HG03469 (cell line): ENCODE data around the gene TXNRD2.
A peak's percentile ranks its signal among the peaks of the same experiment; 100 is the strongest.

Source experiments
- ATAC-seq: cut with Tn5 transposase; IDR thresholded peaks from one replicate; pipeline ENCODE4 v1.9.1; 2021; ENCODE audit warnings: mild to moderate bottlenecking, moderate library complexity, moderate number of reproducible peaks; ENCODE audit not compliant: unreplicated experiment

TXNRD2 gene

DNA sequence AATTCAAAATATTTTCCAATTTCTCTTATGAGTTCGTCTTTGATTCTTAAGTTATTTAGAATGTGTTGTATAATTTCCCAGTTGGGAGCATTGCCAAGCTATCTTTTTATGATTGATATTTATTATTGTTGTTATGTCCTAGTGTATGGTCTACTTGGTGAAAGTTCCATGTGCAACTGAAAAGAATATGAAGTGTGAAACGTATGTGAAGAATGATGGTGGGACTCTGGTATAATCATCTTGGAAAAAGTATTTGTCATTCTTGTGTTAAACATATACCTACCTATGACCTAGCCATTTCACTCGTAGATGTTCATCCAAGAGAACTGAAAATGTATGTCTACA lies 75.0 kb downstream of the TXNRD2 start:
- no peak for ATAC-seq

DNA sequence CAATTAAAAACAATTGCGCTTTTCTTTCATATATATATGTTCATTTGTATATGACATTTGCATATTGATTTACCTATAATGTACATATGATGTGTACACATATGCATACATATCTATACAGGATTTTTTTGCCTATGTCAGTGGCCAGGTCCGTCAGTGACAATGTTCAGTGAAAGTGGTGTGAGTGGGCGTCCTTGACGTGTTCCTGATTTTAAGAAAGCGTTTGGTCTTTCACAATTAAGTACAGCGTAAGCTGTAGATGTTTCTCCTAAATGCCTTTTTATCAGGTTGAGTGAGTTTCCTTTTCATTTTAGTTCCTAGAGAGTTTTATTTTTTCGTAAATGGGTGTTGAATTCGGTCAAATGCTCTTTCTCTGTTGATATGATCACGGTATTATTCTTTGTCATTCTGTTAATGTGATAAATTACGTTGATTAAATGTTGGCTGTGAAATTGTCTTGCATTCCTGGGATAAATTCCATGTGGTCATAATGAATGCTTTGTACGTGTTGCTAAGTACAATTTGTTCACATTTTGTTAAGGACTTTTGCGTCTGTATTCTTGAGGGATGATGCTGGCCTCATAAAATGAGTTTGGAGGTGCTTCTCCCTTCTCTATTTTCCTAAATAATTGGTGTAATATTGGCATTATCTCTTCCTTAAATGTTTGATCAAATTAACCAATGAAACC lies 76.3 kb downstream of the TXNRD2 start:
- no peak for ATAC-seq

DNA sequence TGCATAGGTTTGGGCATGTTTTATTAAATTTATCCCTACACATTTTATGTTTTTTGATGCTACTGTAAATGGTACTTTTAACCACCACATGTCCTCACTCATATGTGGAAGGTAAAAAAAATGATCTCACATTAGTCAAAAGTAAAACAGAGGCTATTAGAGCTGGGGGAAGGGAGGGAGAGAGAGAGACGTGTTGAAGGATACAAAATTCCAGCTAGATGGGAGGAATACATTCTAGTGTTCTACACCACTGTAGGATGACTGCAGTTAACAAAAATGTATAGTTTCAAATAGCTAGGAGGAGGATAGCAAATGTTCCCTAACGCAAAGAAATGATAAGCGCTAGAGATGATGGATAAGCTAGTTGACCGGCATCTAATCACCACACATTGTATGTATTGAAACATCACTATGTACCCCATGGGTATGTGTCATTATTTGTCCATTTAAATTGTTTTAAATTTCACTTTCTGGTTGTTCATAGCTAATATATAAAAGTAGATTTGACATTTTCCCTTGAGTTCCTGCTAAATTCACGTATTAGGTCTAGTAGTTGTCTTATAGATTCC lies 77.0 kb downstream of the TXNRD2 start:
- no peak for ATAC-seq

DNA sequence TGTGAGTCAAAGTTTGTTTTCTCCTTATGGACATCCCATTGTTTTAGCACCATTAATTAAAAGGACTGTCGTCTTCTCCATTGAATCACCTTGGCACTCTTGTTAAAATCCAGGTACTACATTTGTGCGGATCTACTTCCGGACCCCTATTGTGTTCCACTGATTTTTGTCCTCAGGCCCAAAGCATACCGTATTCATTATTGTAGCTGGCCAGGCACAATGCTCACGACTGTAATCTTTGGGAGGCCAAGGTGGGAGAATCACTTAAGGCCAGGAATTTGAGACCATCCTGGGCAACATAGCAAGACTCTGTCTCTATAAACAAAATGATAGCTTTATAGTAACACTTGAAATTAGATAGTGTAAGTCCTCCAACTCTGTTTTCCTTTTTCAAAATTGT lies 78.0 kb downstream of the TXNRD2 start:
- no peak for ATAC-seq

DNA sequence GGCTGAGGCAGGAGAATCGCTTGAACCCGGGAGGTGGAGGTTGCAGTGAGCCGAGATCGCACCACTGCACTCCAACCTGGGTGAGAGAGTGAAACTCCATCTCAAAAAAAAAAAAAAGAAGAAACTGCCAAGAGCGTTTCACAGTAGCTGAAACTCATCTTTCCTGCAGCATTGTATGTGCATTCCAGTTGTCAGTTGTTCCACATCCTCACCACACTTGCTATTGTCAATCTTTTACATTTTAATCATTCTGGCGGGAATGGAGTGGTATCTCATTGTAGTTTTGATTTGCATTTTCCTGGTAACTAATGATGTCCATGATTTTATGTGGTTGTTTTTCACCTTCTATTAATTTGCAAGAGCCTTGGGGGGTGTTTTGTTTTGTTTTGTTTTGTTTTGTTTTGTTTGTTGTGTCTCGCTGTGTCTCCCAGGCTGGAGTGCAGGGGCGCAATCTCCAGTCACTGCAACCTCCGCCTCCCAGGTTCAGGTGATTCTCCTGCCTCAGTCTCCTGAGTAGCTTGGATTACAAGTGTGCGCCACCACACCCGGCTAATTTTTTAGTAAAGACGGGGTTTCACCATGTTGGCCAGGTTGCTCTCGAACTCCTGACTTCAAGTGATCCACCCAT lies 78.9 kb downstream of the TXNRD2 start:
- ATAC-seq, result no peak

DNA sequence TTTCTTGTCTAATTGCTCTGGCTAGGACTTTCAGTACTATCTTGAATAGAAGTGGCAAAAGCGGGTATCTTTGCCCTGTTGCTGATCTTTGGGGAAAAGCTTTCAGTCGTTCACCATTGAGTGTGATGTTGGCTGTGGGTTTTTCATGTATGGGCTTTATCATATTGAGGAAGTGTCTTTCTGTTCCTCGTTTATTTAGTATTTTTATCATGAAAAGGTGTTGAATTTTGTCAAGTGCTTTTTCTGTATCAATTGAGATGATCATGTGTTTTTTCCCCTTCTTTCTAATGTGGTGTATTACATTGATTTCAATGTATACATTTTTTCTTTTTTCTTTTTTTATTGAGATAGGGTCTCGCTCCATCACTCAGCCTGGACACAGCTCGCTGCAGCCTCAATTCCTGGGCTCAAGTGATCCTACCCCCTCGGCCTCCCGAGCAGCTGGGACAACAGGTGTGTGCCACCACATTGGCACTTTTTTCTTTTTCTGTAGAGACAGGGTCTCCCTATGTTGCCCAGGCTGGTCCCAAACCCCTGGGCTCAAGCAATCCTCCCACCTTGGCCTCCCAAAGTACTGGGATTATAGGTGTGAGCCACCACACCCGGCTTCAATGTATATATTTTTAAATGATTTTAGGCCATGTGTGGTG lies 81.6 kb downstream of the TXNRD2 start:
- no peak for ATAC-seq

DNA sequence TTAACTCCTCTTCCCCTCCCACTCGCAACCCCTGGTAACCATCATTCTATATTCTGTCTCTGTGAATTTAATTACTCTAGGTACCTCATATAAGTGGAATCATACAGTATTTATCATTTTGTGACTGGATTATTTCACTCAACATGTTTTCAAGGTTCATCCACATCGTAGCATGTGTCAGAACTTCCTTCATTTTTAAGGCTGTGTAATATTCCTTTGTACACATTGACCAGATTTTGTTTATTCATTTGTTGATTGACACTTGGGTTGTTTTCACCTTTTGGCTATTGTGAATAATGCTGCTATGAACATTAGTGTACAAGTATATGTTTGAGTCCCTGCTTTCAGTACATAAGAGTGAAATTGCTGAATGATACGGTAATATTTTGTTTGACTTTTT lies 84.2 kb downstream of the TXNRD2 start:
- no peak for ATAC-seq

DNA sequence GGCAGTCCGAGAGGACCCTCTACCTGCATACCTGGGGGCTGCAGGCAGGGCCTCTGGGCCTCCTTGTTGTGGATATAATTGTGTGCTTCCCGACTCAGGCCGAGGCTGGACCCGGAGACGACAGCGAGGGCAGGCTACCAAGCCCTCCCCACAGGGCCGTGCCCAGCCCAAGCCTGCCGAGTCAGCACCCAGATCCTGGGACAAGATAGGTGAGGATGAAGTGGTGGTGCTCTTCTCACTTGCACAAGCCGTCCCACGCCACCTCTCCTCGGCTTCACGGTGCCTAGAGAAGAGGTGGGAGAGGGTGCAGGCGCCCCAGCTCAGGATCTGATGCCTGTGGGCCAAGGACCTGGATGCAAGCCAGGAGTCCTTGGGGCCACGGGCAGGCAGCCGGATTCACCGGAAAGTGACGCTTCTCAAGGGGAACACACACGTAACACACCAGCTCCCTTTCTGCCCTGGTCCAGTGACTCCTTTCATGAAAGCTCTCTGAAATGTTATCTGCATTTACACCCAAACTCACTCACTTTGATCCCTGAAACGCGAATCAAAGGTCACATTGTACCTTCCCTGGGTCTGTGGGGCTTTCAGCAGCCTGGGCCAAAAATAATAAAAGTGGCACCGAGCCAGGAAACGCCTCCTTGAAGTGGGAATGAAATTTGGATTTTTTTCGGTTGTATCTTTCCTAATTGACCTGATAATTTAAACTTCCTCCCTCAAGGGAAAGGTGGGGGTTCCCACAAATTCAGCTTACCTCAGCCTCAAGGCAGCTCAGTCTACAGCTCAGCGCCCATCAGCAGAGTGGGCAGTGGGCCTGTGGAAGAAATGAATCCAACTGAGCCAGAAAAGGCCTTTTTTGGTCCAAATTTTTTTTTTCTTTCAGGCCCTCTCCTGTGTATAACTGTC lies 85.9 kb downstream of the TXNRD2 start:
- no peak for ATAC-seq

DNA sequence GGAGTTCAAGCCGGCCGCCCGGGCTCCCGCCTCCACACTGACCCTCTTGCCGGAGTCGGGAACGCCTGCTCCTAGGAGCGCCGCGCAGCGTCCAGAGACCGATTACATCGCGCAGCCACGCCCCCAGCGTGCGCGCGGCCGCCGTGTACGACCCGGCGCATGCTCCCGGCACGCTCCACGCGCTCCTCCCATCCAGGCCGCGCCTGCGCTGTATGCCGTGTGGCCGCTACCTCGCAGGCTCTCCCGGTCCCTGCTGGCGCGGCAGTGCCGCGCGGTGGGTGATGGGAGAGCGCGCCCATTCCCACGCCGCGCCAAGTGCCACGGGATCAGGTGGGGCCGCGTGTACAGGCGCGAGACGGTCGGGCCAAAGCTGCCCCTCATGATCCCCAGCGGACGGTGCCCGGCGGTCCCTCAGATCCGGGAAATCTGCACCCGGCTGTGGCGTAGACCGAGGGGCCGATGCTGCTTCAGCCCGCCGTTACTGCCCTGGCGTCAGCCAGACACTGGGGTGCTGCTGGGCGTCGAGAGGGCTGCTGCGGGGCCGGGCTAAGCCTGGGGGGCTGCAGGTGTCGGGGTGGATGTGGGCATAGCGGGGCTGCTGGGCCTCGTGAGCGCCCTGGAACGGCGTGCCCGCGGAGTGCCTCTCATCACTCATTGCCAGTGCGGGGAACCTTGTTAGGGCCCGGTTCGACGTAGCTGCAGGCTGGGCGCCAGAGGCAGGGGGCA lies 86.7 kb downstream of the TXNRD2 start, which contains the start of the genes GNB1L and RTL10:
Gene GNB1L (minus strand): TSS at position 97 of the 726 bp plus-strand sequence. CDS start 33,519 bp downstream, outside the sequence.
Gene RTL10 (minus strand): TSS at position 97 of the 726 bp plus-strand sequence. CDS start 2,613 bp downstream, outside the sequence.
- peak; percentile 75 for ATAC-seq

DNA sequence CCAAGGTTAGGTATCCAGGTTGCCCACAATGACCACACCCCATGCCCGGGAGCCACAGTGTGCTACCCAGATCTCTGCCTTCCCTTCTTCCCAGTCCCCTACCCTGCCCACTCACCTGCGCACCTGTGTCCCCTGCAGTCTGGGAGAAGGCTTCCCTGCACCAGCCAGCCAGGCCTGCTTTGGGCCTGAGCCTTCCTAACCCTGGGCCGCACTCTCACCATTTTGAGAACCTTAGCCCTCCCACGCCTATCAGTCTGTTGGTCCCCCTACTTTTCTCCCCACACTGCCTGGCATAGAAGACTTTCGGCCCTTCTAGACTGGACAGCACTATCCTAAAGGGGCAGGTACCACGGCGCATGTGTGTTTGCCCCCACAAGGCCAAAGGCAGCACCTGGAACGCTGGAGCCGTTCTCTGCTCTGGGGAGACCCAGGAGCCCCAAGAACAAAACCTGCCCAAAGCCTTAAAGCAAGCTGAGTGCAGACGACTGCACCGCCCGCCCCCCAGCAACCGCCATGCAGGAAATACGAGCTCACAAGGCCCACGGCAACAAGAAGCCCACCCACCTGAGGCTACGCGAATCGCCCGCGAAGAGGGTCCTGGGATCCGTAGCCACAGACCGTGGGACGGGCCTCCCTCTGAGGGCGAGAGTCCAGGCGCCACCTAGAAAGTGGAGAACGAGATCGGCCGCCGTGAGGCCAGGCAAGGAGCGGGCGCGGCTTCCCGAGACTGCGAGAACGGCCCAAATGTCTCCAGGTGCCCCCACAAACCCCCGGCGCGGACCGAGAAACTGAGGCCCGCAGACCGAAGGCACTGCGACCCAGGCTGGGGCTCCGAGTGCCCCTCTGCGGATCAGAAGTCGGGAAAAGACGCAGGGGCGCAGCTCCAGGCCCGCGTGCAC lies 87.5 kb downstream of the TXNRD2 start:
- no peak for ATAC-seq

DNA sequence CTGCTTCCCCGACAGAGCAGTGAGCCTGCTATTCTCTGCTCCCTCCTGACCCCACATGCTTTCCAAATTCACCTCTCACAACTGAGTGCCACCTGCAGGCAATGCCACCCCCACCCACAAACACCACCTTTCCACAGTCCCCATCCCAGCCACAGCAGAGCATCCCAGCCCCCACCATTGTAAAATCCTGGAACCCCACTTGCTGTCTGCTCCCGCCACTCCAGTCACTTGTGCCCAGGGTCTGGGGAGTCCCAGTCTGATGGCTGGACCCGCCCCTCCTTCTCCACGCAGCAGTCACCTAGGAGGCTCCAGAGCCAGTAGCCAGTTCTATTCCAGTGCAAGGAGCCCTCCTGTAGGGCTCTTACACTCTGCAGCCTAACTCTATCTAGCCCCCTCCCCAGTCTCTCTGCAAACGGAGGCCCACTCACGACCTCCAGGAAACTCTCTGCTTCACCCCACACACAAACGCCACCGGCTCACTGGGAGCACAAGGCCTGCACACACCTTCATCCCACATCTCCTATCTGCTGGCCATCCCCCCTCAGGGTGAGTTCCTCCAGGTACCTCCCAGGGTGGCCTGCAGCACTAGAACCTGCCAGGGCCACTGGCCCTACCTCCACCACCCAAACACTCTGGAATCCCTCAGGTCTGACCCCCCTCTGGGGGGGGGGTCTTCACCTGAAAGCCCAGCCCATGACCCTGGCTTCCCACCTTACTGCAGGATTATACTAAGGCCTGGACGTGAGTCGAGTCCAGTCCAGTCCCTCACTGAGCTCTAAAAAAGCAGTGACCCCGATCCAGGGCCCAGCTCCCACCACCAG lies 88.3 kb downstream of the TXNRD2 start:
- ATAC-seq, result no peak

DNA sequence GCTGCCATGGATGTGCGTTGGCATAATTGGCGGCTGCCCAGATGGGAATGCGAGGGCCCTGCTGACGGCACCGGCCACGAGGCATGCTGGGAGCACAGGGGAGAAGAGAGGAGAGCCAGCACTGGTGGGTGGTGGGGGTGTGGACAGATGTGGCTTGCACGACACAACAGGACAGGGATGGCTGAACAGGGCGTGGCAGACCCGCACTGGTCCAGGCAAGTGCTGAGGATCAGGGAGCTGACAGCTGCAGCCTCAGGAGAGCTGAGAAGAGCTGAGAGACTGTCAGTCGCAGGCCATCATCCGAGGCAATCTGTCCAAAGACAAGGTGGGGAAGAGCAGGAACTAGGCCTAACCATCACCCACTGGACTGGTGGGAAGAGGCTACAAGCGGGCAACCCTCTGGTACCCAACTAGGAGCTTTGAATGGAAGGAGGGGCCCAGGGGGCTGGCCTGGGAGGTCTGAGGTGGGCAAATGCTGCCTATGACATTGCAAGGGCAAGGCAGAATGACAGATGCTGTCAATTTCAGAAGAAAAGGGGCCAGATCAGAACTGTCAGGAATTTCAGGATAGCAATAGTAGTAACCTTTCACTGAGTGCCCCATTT lies 89.3 kb downstream of the TXNRD2 start:
- no peak for ATAC-seq

DNA sequence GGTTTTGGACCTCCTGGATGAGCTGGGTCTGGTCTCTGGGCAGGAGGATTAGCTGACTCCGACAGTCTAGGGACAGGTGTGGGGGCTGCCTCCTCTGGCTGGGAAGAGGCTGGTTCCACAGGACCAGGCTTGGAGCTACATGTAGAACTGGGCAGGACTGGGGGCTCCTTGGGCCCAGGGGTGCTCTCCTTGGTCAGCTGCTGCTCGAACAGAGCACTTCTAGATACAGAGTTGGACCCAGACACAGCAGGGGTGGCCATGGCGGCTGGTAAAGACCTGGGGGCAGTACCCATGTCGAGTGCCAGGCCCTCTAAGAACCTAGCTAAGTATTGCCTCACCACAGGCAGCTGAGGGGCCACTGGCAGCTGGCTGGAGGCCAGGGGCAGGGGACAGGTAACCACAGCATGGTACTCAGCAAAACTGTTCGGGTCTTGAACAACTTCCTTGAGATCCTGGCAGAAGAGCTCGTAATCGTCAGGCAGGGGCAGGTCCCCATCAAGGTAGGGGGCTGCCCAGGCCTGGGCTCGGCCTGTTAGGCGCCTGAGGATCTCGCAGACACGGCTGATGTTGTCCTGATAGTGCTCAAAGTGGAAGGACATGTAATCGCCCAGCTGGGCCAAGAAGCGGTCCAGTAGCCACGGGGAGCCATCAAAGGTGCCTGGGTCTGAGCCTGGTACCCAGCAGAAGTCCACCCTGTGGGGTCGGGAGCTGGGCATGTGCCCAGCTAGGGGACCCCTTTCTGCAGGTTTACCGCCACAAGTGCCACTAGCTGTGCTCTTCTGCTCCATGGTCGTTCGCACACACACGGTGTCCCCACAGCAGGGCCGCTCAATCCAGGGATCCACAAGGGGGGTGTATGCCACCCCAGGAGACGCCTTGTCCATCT lies 90.1 kb downstream of the TXNRD2 start:
- ATAC-seq, result no peak

DNA sequence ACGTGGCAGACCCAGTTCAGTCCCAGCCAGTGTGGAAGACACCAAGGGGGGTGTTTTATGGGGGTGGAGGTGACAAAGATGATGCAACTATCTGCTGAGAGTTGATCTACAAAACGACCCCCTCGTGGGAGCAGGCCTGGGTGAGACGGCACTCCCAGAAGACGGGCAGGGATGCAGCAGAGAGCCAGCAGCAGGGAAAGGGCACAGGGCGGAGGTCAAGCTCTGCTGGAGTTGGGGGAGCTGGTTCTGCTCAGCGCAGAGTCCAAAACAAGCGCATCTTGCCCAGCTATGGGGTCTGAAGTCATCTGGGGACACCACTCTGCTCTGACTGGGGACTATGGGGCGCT lies 90.9 kb downstream of the TXNRD2 start:
- no peak for ATAC-seq

DNA sequence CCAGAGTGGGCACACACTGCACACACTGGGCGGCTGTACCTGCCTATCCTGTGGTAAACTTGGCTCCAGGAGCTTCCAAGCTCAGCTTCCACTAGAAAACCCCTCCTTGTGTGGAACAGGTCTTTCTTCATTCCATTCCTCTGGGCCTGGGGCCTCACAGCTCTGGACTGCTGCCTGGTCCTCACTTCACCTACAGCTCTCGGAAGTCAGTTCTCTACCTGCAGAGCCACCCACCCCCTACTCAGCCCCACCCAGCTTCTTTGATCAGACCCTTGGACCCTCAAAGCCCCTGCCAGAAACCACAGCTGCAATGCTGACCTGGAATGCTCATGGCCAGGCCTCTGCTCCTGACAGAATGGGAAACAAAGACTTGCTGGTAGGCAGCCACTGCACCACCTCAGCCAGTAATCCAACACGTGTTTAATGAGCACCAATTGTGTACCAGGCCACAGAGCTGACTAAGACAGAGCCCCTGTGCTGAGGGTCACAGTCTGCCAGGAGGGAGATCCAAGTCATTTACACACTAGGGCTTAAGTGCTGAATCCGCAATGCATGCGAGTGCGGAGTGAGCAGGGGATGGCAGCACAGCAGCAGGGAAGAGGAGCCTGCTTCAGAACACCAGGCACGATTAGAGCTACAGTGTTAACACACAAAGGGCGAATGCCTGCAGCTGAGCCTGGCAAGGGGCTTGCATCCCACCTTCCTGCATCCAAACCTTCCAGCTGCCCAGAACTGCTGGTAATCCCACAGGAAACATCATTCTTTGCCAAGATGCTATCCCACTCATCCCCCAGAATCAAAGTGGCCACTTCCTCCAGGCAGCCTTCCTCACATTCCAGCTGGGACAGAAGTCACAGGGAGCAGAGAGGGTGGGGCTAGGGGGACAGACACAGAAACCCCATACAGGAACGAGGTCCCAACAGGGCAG lies 91.5 kb downstream of the TXNRD2 start:
- no peak for ATAC-seq
